Fibroblast of pulmonary artery (primary cell): ENCODE results near the gene ASCL1.

Source experiments
- DNase-seq: peaks from one replicate; pipeline ENCODE4 v3.0.0-alpha.2; 2010; ENCODE audit warnings: low read depth
- H3K4me3 ChIP-seq: replicated peaks from 2 replicates; pipeline ENCODE4 v1.5.1; 2011; ENCODE audit warnings: low read depth, mild to moderate bottlenecking, control low read depth, low read length, moderate library complexity
- CTCF ChIP-seq: IDR thresholded peaks from 2 replicates; pipeline ENCODE4 v1.5.1; 2011; ENCODE audit warnings: mild to moderate bottlenecking, control low read depth, low read length, inconsistent platforms; ENCODE audit errors: missing control alignments

ASCL1 gene

GRCh38 chr12:102990419-102990818, 32.9 kb downstream of the ASCL1 start:
- TF ChIP-seq CTCF: no peak
- H3K4me3 ChIP-seq: no peak overlapping the region
- DNase-seq: no peak

GRCh38 chr12:102992297-102992696, 34.8 kb downstream of the ASCL1 start:
- no peak for TF ChIP-seq CTCF
- no peak overlapping the region for H3K4me3 ChIP-seq
- DNase-seq: no peak

GRCh38 chr12:102992720-102993119, 35.2 kb downstream of the ASCL1 start:
- no peak overlapping the region for H3K4me3 ChIP-seq
- DNase-seq: no peak
- no peak for TF ChIP-seq CTCF

GRCh38 chr12:102993537-102993936, 36.1 kb downstream of the ASCL1 start:
- no peak for DNase-seq
- no peak overlapping the region for H3K4me3 ChIP-seq
- no peak for TF ChIP-seq CTCF

- no peak overlapping the region for H3K4me3 ChIP-seq
- no peak for TF ChIP-seq CTCF
- no peak for DNase-seq
These were observed 37.9 kb downstream of the ASCL1 start for GRCh38 chr12:102995372-102995771.
